Inflammatory macrophage treated with lipopolysaccharide for 1 hour (primary cell): ENCODE data around the gene ERC2.

ENCODE experiments used
- DNase-seq, 2 donors: peaks; one replicate each; pipeline ENCODE4 v3.0.0-alpha.2; 2020 to 2022

The ERC2 gene

DNA sequence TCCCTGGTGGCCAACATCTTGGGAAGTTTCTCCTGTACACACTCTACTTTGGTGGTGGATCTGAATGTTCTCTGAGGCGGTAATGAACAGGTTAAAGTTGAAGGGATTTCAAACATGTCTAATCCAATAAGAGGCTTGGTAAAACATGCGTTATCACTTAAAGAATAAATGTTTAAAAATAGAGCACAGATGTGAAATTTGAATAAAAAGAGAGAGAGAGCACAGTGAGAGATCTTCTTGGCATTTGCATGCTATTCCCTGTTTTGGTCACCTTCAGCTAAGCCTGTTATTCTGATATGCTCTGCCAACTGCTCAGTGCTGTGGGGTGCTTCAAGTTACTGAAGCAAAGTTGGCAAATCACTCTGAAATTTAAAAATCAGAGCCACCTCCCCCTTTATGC lies 743.4 kb downstream of the ERC2 start:
- no peak for DNase-seq

DNA sequence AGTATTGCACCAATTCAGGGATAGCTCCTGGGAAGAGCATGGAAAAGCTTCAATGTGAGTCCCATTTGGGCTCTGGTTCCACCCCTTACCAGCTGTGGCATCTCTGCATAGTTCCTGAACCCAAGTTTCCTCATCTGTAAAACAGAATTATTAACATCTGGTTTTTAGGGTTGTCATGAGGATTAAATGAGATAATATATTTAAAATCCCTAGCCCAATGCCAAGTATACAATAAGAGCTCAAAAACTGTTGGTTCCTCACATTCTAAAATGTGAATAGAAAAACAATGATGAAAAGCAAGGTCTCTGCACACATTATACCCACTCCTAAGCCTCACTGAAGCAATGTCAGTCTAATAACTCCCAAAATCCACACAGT lies 743.9 kb downstream of the ERC2 start:
- DNase-seq: no peak

DNA sequence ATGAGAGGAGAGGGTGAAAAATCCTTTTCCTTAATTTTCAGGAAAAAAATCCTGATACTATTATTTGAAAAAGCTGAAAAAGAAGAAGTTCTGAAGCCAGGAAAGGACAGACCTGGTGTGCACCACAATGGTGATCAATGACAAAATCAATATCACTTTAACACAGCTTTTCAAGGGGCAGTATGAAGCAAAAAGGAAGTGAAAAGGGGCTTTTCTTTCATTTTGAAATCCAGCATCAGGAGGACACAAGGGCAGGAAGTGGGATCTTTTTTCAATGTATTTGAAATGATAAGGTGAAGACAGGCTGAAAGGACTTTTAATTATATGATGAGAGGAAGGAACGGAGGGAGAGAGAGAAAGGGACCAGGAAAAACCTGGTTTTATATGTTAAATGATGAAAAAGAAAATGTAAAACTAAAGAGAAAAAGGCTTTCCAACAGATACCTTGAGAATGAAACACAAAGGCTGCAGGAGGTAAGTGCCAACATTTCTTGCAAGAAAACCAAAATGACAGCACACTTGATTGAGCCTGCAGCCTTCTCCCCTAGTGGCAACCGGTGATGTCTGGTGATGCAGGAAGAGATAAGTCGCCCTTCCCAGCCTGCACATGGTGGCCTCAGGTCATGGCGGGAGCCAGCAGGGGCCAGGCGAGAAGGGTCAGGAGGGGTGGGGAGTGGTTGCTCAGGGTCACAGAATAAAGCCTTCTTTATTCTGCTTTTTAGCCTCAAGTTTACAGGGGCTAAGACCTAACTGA lies 744.4 kb downstream of the ERC2 start:
- no peak for DNase-seq

DNA sequence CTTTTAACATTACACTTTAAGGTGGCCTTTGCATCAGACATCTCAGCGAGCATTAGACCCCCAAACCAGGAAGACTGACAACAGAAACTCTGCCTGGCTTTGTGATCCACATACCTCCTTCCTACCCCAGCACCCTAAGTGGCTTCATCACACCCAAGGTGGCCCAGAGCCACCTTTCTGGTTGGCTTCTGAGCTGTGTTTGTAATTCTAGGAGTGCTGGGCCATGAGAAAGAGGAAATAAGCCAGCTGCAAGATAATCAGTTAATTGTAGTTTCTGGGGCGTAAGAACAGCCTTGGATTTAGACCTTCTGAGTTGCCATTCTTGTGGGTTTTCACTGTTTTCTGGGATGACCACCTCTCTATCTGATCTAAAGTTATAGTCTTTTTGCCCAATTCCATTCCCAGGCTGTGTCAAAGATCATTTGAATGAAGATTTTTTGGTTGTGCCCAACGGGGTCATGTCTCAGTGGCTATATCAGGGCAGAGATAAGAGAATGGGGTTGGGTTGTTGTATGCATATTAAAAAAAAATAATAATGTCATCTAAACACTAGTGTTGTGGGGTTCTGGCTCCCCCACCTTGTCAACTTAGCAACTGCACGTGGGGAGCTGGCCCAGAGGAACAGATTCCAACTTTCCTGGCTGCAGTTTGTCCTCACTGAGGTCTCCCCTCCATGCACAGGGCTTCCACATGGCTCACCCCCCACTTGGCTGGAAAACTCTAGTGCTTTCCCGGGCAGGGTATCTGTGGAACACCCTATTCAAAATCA lies 746.4 kb downstream of the ERC2 start:
- DNase-seq: peak; percentile 4 to 46

DNA sequence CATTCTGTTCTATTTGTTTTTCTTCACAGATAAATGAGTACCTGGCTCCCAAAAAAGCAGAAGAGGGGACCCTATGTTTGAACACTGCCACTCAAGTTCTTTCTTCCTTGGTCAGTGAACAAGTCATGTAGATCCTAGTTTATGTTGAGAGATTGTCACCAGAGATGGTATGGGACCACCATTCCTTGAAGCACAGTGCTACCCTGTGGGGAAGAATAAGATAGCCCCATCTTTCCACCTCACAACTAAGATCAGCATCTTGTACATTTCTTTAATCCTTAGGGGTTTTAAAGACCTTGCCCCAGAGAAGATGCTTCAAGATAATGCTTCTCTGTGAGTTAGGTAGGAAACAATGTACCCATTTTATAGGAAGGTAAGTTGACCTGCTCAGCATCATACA lies 747.7 kb downstream of the ERC2 start:
- no peak for DNase-seq

DNA sequence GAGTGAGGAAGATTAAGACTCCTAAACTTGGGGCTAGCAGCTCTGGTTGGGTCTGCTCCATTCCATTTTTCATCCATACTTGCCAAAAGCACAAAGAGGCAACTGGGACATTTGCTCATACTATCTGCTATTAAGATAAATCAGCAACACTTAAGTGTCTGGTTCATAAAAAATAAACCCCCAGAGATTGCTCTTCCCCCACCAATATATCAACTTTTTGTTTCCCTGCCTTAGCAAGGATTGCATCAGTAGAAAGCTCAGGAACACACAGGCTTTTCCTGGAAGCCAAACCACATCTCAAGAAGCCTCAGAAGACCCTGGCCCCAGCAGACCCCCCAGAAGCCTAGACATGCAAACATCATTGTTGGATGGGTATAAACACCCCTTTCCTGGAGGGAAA lies 748.8 kb downstream of the ERC2 start:
- no peak for DNase-seq

DNA sequence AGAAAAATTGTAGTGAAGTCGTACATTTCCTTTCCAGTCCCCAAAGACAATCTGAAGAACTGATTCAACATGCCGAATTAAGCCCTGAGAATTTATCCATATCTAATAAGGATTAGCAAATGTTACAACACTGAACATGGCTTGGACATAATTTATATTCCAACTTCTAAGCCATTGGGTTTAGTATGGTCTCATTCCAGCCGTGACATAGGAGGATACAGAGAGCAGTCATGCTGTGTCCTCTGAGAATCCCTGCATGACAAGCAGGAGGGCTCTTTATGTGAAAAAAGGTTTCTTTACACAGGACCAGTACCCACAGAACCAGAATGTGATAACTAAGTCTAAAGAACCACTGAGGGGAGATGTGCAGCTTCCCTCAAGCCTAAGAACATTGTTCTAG lies 749.3 kb downstream of the ERC2 start:
- DNase-seq: no peak

DNA sequence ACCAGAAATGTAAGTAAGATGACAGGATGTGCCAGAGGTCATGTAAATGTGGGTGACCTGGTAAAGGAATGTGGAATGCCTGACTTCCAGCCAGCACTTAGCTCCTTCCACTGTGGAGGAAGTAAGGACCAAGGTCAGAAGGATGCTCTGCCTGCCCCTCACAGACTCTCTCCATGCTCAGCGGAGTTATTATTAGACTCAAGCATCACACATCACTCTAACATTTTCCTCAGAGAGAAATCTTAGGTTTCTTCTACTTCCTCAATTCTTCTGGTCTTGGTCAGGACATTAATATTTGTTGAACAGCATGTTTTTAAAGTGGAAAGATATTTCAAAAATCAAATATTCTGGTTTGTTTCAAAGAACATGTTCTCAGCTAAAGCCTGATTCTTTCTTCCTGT lies 749.7 kb downstream of the ERC2 start:
- DNase-seq: no peak

DNA sequence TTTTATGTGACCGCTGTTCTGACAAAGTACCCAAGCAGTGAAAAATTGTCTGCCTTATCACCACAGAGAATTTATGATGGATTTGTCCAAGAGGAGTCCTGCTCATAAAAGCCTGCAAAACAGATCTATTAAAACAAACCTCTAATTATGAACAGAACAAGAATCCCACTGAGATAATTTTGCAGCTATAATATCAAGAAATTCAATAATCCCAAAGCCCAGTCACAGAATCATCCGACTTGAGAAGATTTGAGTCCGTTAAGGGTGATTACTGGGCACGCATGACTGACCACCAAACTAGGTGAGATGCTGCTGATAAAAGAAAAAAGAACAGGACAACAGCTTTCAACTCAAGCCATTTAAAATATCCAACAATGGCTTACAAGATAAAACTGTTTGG lies 750.2 kb downstream of the ERC2 start:
- no peak for DNase-seq

DNA sequence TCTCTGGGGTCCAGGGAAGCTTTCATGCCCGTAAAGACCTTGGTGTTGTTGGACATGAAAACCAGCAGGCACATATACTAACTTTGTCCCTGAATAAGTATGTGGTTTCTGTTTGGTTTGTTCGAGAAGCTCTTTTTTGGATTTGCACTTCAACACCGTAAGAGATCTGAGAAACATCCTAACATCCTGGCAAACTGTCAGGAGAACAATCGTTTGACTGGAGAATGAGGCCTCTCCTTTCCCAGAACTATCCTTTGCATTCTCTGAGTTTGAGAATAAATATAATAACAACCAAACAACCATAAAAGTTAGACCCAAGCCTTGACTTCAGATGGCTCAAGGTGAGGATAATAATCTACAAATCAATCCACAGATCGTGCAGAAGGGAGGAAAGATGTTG lies 750.8 kb downstream of the ERC2 start:
- no peak for DNase-seq

DNA sequence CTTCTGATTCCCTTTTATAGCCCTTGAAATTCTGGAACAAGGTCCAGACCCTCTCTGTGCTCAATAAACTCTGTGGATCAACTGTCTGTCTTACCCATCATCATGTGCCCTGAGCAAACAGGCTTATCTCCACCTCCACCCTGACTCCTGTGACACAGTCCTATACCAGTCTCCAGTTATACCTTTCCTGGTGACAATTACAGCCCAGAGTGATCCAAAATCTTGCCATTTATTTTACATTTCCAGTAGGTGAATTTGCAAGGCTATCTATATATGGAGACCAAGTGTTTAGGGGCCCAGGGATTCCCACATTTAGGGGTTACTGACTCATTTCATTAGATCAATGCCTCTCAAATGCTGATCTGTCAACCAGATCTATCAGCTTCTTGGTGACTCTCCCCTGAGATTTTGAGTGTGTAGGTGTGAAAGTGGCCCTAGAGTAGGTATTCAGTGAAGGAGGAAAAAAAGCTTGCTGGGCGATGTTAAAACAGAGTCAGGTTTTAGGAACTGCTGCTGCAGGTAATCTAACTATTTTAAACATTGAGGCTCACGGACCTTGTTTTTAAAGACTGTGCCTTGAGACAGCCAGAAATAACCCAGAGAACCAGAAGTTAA lies 751.5 kb downstream of the ERC2 start:
- no peak for DNase-seq

DNA sequence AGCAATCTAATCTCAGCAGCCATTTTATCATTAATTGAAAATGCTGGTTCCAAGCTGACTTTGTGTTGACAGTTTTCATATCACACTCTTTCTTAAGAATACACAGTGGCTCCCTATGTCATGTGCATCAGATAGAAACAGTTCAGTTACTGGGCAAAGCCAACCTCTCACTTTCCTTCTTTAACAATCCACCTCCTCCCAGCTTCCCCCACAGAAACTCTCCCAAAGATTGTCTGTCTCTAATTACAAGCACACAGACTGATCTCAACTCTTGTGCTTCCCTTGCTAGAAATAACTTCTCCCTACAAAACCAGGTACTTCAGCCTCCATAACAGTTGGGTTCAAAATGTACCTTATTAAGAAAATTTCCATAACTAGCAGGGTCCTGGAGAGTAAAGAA lies 752.2 kb downstream of the ERC2 start:
- DNase-seq: no peak

DNA sequence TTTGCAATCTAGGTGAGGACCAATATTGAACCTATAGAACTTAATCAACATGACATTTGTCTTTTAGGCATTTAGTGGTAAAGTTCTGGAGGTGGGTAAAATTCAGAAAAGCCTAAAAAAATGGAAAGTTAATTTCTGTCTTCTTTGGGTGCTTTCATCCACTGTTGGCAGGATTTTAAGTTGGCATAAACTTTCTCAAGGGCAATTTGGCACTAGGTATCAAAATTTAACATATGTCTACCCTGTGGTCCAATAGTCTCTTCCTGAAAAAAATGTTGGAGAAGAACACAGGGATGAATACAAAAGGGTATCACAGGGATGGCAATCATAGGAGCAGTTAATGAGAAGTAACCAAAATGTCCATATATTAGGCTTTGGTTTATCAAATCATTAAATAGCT lies 754.2 kb downstream of the ERC2 start:
- DNase-seq: no peak

DNA sequence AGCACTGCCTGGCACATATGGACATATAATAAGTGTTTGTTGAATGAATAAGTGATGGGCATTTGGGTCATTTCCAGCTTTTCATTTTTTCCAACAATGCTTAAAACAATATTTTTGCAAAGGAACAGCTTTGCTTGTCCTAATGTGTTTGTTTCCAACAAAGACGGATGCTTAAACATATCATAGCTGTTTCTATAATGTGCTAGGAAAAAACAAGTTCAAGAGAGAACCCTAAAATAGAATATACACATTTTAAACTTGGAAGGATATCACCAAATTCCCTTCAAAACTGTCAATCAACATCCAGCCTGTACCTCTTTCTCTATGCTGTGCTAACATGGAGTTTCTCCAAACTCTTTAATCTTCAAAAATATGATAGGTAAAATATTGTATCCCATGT lies 756.6 kb downstream of the ERC2 start:
- no peak for DNase-seq

DNA sequence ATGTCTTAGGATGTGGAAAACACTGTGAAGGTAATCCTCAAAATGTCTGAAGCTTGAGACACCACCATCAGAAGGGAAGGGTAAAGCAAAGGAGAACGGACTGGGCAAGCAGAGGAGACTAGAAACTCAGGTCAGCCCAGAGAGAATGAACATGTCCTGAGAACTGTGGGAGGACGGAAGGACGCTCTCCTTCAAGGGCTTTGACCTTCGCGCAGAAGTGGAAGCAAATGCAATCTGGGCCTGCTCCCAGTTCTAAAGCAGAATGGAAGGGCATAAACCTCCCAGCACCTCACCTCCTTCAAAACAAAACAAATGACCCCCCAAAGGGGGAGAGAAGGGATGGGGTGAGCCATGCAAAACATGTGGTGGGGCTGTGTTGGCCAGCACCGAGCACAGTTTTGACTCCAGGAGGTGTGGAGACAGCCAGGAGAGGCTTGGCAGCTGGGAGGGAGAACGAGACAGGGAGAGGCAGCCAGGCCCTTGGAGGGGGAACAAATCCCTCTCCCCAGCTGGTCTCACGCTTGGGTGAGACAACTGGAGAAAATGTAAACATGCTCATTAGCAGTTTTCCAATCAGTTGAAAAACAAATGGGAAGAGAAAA lies 758.8 kb downstream of the ERC2 start:
- no peak for DNase-seq

DNA sequence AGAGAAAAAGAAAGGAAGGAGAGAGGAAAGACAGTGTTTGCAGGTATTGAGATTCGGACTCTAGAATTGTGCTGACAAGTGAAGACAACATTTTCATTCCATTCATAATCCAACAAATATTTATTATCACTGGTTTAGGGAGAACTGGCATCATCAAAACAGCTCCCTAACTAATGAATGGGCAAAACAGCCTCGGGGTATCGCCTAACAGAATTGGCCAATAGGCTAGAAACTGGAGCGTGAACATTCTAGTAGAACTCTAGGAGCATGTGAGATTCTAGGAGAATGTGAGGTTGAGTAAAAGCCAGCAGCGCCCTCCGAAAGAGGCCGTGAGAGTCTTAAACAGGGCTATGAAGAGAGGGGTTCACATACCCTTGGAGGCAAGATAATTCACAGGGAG lies 759.3 kb downstream of the ERC2 start:
- DNase-seq: no peak

DNA sequence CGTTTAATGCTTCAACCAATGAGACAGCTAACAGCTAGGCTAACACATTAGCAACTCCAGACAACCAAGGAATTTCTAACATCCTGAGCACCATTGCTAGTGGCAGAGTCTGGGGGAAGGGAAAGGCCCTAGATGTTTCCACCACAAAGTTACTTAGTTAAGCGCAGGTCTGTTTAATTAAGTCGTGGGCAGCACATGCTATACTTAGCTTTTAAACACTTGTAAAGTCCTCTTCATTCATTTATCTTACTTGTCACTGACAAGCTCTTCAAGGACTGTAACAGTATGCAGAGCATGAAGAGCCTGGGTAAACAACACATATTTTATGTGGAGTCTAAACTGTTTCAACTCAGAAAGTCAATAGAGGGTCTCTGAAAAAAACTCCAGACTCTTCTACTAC lies 760.0 kb downstream of the ERC2 start:
- no peak for DNase-seq

DNA sequence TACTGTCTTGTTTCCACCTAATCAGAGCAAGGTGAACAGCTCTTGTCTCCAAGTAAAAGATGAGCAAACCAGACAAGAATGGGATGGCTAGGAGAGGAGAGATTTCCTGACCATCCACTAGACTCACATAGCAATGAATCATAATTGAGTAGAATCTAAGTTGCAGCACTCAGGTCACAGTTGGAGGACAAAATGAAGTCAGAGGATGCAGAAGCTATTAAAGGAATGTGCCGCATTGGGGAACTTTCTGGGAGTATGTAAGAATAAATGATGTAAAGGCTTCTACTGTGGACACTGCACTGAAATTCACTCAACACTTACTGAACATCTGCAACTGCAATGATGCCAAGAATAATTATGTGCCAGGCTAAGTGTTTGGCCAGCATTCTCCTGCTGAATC lies 763.7 kb downstream of the ERC2 start:
- no peak for DNase-seq

DNA sequence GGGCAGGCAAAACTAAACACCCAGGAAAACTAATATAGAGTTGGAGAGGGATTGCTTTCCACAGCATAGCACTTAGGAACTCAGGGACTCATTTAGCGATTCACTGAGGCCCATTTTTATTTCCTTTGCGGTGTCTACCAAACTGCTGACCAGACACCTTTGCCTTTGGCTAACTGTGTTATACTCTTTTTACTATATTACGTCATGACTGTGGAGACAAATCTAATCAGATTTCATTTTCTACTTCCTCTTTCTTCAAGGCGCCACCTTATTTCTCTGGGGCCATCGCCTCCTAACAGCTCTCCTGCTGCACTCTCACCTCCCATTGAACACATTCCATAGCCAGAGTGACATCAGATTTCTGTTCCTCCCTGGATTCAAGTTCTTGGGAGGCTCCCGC lies 765.4 kb downstream of the ERC2 start:
- DNase-seq: no peak

DNA sequence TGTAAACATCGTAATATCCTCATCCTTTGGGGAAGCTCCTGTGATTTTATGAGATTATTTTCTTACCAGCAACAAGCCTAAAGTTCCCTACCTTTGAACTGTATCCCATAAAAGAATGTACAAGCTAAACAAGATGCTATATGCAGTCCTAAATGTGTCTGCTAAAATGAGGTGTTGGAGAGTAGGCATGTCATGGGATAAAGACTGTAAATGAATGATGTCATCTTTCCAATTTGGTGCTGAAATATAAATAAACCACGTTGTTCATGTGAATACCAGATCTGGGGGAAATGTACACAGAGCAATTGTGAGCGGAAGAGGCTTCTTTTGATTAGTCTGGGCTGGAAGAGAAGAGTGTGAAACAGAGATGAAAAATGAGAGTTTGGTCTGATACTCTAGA lies 766.3 kb downstream of the ERC2 start:
- no peak for DNase-seq

DNA sequence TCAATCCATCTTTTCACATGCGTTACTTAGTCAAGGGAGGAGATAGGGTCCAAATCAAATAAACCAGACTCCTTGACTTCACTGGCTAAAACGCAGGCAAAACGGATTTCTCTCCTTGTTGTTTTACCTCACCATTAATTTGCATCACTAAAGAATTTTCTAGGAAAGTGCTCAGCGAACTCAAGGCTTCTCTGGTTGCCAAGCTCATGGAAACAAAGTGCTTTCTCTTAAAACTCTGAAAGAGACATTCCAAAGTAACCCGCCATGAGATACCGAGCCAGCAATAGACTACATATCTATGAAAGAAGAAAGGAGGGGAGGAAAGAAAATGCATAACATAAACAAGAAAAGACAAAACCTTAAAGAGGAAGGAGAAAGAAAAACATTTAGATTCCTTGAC lies 769.4 kb downstream of the ERC2 start:
- DNase-seq: no peak

DNA sequence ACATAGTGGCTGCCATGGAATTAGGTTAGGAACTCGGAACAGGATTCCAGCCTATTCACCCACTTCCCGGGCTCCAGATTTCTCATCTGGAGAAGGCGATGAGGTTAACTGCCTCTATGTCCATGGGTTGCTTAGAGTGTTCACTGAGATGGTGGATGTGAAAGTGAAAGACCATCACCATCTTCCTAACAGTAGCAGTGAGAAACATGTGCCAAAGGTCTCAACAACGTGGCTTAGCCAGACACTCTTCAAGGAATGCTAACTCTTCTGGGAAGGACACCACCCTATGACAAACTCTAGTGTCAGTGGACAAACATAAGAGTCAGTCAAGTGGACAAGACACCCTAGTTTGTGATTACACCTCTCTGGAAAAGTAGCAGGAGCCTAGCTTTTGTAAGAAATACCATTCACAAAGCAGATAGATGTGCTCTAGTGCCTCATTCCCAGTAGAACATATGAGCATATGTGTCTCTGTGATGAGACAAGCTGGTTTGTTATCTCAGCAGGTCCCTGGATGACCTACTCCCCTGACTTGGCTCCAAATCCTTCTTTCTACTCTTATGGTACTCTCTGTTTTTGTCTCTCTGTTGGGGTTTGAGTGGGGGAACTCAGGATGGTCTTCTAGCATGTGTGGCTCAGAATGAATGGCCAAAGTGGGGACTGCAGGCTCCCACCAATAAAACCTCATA lies 770.9 kb downstream of the ERC2 start:
- DNase-seq: no peak

DNA sequence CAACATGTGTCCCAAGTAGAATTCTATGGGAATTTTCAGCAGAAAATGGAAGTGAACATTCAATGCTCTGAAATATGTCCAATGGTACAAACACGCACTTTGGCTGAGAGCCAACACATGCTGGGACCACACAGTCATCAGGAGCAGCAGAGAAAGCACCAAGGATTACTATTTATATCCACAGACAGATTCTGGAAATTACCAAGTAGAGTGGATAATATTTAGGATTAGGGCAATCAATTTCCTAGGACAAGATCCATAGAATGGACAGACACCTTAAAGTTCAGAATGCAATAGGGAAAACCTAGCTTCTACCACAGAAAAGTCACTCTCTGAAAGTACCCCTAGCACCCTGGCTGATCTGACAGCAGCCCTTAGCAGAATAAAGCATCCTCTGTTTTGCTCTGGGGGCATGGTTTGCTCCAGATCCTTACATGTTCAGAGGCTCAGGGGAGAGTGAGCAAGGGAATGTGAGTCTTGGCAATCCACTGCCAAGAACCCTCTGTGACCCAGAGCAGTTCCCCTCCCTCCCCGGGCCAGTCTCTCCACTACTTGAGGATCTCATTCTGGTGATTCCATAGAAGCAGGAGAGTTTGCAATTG lies 775.2 kb downstream of the ERC2 start:
- no peak for DNase-seq
